ENCODE data around the gene ATG7.

GRCh38 chr3:11539677-11540076, 267.5 kb downstream of the ATG7 start:
- no peak for TF ChIP-seq EZH2 (IDR thresholded peaks at IDR 0.05)
- peak; percentile 12 for TF ChIP-seq CTCF (IDR thresholded peaks at IDR 0.05)

Measured in neural progenitor cell (in vitro differentiated cells).